ENCODE data around the gene RPP40. TPM values are rescaled to one million over a fixed set of nuclear protein-coding genes. Genes with fewer than 3 reads are reported as not detected.

RPP40 gene
- total RNA-seq, 4 donors from 2014 or later = 12.3 to 24.9 (median 16.1) TPM

DNA sequence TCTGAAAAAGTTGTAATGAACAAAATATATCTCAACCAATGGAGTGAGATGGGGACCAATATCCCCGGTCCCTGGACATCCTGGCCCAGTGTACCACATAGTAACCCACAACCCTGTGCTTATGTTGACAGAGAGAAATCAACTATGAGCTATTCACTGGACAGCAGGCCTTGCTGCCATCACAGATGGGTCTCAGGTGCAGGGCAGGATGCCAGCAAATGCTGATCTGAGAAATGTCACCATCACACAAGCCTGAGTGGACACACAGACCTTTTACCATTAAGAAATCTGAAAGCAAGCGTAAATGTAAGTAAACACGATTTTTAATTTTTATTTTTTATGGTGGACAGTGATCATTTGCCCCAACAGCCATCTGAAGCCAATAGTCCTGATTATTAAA, 9.1 kb downstream of the RPP40 start:
- H3K4me3 ChIP-seq = no peak overlapping the region
- DNase-seq = no peak
- H3K27me3 ChIP-seq = no peaks in the 10 kb centered on the region
- no peaks in the 10 kb centered on the region for H3K4me1 ChIP-seq
- intact Hi-C loops (cut with DNase I) = no loop called here
- H3K36me3 ChIP-seq = peaks cover 0 to 72% (median 0%) of the 10 kb centered on the region in 3 donors
- no peaks in the 10 kb centered on the region for H3K9me3 ChIP-seq
- H3K27ac ChIP-seq = no peak overlapping the region
- no peak for TF ChIP-seq POLR2A (IDR thresholded peaks at IDR 0.05)
- TF ChIP-seq, protein P1, sequence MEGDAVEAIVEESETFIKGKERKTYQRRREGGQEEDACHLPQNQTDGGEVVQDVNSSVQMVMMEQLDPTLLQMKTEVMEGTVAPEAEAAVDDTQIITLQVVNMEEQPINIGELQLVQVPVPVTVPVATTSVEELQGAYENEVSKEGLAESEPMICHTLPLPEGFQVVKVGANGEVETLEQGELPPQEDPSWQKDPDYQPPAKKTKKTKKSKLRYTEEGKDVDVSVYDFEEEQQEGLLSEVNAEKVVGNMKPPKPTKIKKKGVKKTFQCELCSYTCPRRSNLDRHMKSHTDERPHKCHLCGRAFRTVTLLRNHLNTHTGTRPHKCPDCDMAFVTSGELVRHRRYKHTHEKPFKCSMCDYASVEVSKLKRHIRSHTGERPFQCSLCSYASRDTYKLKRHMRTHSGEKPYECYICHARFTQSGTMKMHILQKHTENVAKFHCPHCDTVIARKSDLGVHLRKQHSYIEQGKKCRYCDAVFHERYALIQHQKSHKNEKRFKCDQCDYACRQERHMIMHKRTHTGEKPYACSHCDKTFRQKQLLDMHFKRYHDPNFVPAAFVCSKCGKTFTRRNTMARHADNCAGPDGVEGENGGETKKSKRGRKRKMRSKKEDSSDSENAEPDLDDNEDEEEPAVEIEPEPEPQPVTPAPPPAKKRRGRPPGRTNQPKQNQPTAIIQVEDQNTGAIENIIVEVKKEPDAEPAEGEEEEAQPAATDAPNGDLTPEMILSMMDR (IDR thresholded peaks at IDR 0.05) = no peak
- WGBS, 2 donors = 88 to 97% methylated on average over 3 of the region's 3 CpGs

DNA sequence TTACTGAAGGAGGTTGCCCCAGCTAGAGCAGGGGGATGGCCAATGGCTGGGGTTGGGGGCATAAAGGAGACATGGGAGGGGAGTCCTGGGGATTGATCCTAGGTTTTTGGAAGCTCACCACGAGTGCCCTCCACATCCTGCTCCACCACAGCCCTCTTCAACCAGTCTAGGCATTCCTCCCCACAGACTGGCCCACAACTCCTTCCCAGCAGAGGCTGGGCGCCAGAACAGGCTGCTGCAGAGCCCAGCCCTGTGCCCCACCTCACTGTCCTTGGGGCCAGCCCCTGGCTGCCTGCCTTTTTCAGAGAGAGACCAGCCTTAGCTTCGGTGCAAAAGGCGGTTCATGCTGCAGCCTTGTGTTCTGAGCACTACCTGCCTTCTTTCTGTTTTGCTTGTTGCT, 16.4 kb downstream of the RPP40 start:
- Histone ChIP-seq H3K4me3 (no peak overlapping the region), H3K4me1 (peaks cover 0 to 6% (median 0%) of the 10 kb centered on the region in 3 donors), H3K36me3 (peaks cover 0 to 5% (median 0%) of the 10 kb centered on the region in 3 donors), H3K27ac (no peak overlapping the region), H3K27me3 (no peaks in the 10 kb centered on the region), H3K9me3 (no peaks in the 10 kb centered on the region)
- DNase-seq = no peak
- WGBS, 2 donors = 83% methylated on average over 3 to 4 of the region's 4 CpGs
- TF ChIP-seq, protein P1 (IDR thresholded peaks at IDR 0.05) = no peak
- TF ChIP-seq POLR2A (IDR thresholded peaks at IDR 0.05) = no peak
- intact Hi-C loops (cut with DNase I) = no loop called here

DNA sequence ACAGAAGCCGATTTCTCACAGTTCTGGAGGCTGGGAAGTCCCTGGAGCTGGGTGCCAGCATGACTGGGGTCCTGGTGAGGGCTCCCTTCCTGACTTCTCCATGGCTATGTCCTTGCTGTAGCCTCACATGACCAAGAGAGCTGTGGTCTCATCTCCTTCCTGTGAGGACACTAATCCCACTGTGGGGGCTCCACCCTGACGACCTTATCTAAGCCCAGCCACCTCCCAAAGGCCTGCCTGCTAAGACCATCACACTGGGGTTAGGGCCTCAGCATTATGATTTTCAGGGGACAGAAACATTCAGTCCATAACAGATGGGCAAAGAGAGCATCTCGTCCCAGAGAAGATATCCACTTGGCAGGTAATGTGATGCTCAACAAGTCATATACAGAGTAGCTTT, 16.8 kb downstream of the RPP40 start:
- Histone ChIP-seq H3K4me3 (no peak overlapping the region), H3K36me3 (peaks cover 0 to 5% (median 0%) of the 10 kb centered on the region in 3 donors), H3K9me3 (no peaks in the 10 kb centered on the region), H3K27me3 (no peaks in the 10 kb centered on the region), H3K27ac (no peak overlapping the region), H3K4me1 (peaks cover 0 to 6% (median 0%) of the 10 kb centered on the region in 3 donors)
- no peak for DNase-seq
- intact Hi-C loops (cut with DNase I) = no loop called here
- TF ChIP-seq, protein P1 (IDR thresholded peaks at IDR 0.05) = no peak
- TF ChIP-seq POLR2A (IDR thresholded peaks at IDR 0.05) = no peak
- 89 to 94% methylated on average over 3 of the region's 3 CpGs for WGBS, 2 donors

DNA sequence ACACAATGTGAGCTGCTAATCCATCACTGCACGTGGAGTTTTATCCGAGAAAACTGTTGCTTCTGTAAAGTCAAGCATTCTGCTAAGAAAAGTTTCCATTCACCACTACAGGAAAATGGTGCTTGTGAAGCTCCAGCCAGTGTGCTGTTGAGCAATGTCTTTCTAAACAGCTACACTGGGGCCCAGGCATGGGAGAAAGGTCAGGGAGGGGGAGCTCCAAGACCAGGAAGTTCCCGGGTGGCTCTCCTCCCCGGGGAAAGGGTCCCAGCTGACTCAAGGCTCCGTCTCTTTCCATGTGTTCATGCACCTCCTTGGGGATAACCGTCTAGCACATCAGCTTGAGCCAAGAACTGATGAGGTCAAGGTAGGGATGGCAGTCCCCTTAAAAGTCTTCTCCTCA, 20.5 kb downstream of the RPP40 start:
- no peak overlapping the region for H3K4me3 ChIP-seq
- H3K27me3 ChIP-seq = no peaks in the 10 kb centered on the region
- no peak overlapping the region for H3K27ac ChIP-seq
- peaks cover 0 to 15% (median 3%) of the 10 kb centered on the region in 3 donors for H3K9me3 ChIP-seq
- H3K4me1 ChIP-seq = peaks cover 0 to 6% (median 0%) of the 10 kb centered on the region in 3 donors
- no peaks in the 10 kb centered on the region for H3K36me3 ChIP-seq
- no peak for DNase-seq
- no peak for TF ChIP-seq POLR2A (IDR thresholded peaks at IDR 0.05)
- TF ChIP-seq, protein P1 (IDR thresholded peaks at IDR 0.05) = no peak
- 78 to 88% methylated on average over 3 to 6 of the region's 6 CpGs for WGBS, 2 donors
- intact Hi-C loops (cut with DNase I) = no loop called here

DNA sequence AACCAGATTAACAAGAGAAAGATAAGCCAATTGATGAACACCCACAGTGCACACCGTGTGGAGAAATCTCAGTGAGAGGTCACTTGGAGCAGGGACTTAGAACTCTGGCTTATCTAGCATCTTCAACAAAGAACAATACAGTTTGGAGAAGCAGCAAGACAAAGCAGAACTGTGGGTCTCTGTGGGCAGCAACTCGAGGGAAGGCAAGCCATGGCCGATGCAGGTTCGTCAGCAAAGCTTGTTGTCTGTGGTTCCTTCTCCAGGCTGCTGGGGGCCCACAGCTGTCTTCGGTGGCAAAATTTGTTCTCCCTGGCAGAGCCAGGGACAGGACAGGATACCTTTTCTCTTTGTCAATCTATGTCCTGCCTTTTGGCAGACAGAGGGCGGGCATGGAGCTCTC, 22.1 kb downstream of the RPP40 start:
- Histone ChIP-seq H3K36me3 (no peaks in the 10 kb centered on the region), H3K27ac (no peak overlapping the region), H3K27me3 (no peaks in the 10 kb centered on the region), H3K4me1 (peaks cover 0 to 6% (median 0%) of the 10 kb centered on the region in 3 donors), H3K4me3 (no peak overlapping the region), H3K9me3 (peaks cover 0 to 15% (median 3%) of the 10 kb centered on the region in 3 donors)
- TF ChIP-seq, protein P1 (IDR thresholded peaks at IDR 0.05) = no peak
- TF ChIP-seq POLR2A (IDR thresholded peaks at IDR 0.05) = no peak
- WGBS, 2 donors = 59 to 70% methylated on average over 6 of the region's 6 CpGs
- intact Hi-C loops (cut with DNase I) = no loop called here
- no peak for DNase-seq

All from esophagus squamous epithelium (tissue), 5 donors.